GM12878 (cell line): Measurements from ENCODE around the gene CCR7. TPM values are rescaled to one million over a fixed set of nuclear protein-coding genes. Genes with fewer than 3 reads are reported as not detected.

Experiments used
- BHLHE40 ChIP-seq, 2 experiments: fragments of 450-650 bp in 1 of 2; IDR thresholded peaks; 2 replicates each; pipeline ENCODE4 v1.6.1; 2011 to 2017; ENCODE audit warnings: low read depth in 2 of 2, borderline replicate concordance in 1 of 2, improper control_type of control experiment in 1 of 2, low read length in 1 of 2, mild to moderate bottlenecking in 1 of 2
- BMI1 ChIP-seq: fragments of 450-650 bp; IDR thresholded peaks from 2 replicates; pipeline ENCODE4 v1.6.1; 2016; ENCODE audit warnings: mild to moderate bottlenecking, moderate library complexity, borderline replicate concordance
- CBX3 ChIP-seq: fragments of 200-600 bp; sonication (generic); IDR thresholded peaks from 2 replicates; pipeline ENCODE4 v1.6.1; 2016; ENCODE audit warnings: low read depth, borderline replicate concordance
- CBX5 ChIP-seq: sonication (generic); IDR thresholded peaks from 2 replicates; pipeline ENCODE4 v1.6.1; 2016; ENCODE audit warnings: low read depth, moderate library complexity, mild to moderate bottlenecking, inconsistent platforms
- CHD2 ChIP-seq: IDR thresholded peaks from 2 replicates; pipeline ENCODE4 v1.6.1; 2011; ENCODE audit warnings: low read depth, low read length, improper control_type of control experiment, borderline replicate concordance
- CREB1 ChIP-seq: IDR thresholded peaks from 2 replicates; pipeline ENCODE4 v1.6.1; 2012; ENCODE audit warnings: low read depth, mild to moderate bottlenecking, inconsistent platforms
- GATAD2B ChIP-seq: fragments of 450-650 bp; conservative IDR thresholded peaks from 2 replicates; pipeline ENCODE4 v1.6.1; 2017; ENCODE audit warnings: low read depth, mild to moderate bottlenecking, moderate library complexity
- IKZF2 ChIP-seq, 2 experiments: fragments of 450-650 bp; IDR thresholded peaks; 2 replicates each; pipeline ENCODE4 v1.6.1; 2017; ENCODE audit warnings: mild to moderate bottlenecking in 2 of 2, moderate library complexity in 2 of 2
- IRF4 ChIP-seq: IDR thresholded peaks from 2 replicates; pipeline ENCODE4 v1.6.1; 2011; ENCODE audit warnings: low read depth, low read length
- MEF2A ChIP-seq: IDR thresholded peaks from 2 replicates; pipeline ENCODE4 v1.6.1; 2011; ENCODE audit warnings: low read depth, mild to moderate bottlenecking, low read length, moderate library complexity; ENCODE audit not compliant: insufficient read depth
- MTA2 ChIP-seq: fragments of 450-650 bp; IDR thresholded peaks from 2 replicates; pipeline ENCODE4 v1.6.1; 2016; ENCODE audit warnings: low read depth, mild to moderate bottlenecking, moderate library complexity
- NBN ChIP-seq: fragments of 450-650 bp; IDR thresholded peaks from 2 replicates; pipeline ENCODE4 v1.6.1; 2016
- NFIC ChIP-seq: IDR thresholded peaks from 2 replicates; pipeline ENCODE4 v1.6.1; 2012; ENCODE audit warnings: low read depth, mild to moderate bottlenecking, inconsistent platforms, low read length, moderate library complexity
- RUNX3 ChIP-seq: IDR thresholded peaks from 2 replicates; pipeline ENCODE4 v1.6.1; 2012; ENCODE audit warnings: low read length, inconsistent platforms
- TAF1 ChIP-seq: IDR thresholded peaks from 2 replicates; pipeline ENCODE4 v1.6.1; 2011; ENCODE audit warnings: mild to moderate bottlenecking, low read depth, low read length, borderline replicate concordance
- ZNF24 ChIP-seq: fragments of 450-650 bp; IDR thresholded peaks from 2 replicates; pipeline ENCODE4 v1.6.1; 2017; ENCODE audit warnings: antibody characterized with exemption, mild to moderate bottlenecking
- polyA plus RNA-seq, 11 experiments: library from polyadenylated mRNA; depleted of rRNA in 4 of 11; unstranded in 6 of 11; stranded (reverse) in 5 of 11; fragments of >200 nt; fragmentation: Nextera tagmentation in 4 of 11; fragmentation: Illumina TruSeq in 1 of 11; extraction: Ambion mirVana in 4 of 11; extraction: Trizol in 1 of 11; gene quantifications; 1 replicate in 1 of 11; 2 replicates in 10 of 11; pipeline versions ENCODE4 v1.2.1 to v1.2.3, GENCODE V29; 2011 to 2016; ENCODE audit warnings: inconsistent platforms in 2 of 11, missing spikeins in 2 of 11, low read depth in 1 of 11
- total RNA-seq, 4 experiments: library from RNA; depleted of rRNA in 3 of 4; stranded (reverse); fragments of >200 nt in 3 of 4; fragmentation: Illumina TruSeq in 1 of 4; extraction: Trizol in 1 of 4; gene quantifications; 2 replicates each; pipeline versions ENCODE4 v1.2.1 to v1.2.3, GENCODE V29; 2013 to 2021
- TF ChIP-seq, protein P1 (sequence below): fragments of 450-650 bp; IDR thresholded peaks from 2 replicates; pipeline ENCODE4 v1.6.1; 2018; ENCODE audit warnings: mild to moderate bottlenecking, low read depth, moderate library complexity; ENCODE audit not compliant: partially characterized antibody
- TF ChIP-seq, protein P2 (sequence below): fragments of 450-650 bp; IDR thresholded peaks from 2 replicates; pipeline ENCODE4 v1.6.1; 2017; ENCODE audit warnings: low read depth, mild to moderate bottlenecking, moderate library complexity

The CCR7 gene
- total and polyA plus RNA-seq, 10 of the 15 experiments (the other 5 are each of a cell fraction or from before 2014, with no cell fraction given): 131 to 1,171 (median 260) TPM

DNA sequence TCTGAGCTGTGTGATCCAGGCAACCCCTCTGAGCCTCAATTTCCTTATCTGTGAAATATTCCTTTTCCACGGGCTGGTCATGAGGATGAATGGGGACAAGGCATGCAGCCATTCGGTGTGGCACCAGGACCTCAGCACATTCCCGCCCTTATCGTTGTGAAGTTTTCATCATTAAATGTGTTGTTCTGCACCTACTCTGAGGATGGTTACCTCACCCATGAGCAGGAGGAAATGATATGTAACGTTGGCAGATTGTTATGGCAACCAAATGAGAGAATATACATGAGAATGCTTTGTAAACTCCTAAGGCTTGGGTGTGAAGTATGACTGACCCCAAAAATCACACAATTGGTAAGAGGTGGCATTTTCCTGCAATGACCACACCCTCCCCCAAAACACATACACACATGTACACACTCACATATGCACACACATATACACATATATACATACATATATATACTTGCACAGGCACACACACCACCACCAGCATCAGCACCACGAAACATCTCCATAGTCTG is 42.8 kb upstream of the CCR7 start (continued):
- TF ChIP-seq IKZF2 (IDR thresholded peaks at IDR 0.05) (peak in 1 of 2 experiments; percentile 27; a peak in 1 of 4 replicates), NBN (no peak), CHD2 (peak; percentile 52; the same call in 1 of the 2 replicates), BHLHE40 (IDR thresholded peaks at IDR 0.05; ENCODE audit: borderline replicate concordance in 1 of 2, low read depth in 2 of 2, low read length in 1 of 2) (peak; percentile 29 to 61; a peak in 2 of 4 replicates), RUNX3 (no peak), MTA2 (peak; percentile 50; the same call in 1 of the 2 replicates), MEF2A (no peak), ZNF24 (no peak), GATAD2B (0 out of 2 replicates have a peak, but pooled peaks have one; percentile 27), BMI1 (peak; percentile 85; the same call in 1 of the 2 replicates), NFIC (no peak), TAF1 (no peak), CREB1 (no peak), CBX3 (no peak), CBX5 (no peak), IRF4 (no peak)
- TF ChIP-seq, protein P1, sequence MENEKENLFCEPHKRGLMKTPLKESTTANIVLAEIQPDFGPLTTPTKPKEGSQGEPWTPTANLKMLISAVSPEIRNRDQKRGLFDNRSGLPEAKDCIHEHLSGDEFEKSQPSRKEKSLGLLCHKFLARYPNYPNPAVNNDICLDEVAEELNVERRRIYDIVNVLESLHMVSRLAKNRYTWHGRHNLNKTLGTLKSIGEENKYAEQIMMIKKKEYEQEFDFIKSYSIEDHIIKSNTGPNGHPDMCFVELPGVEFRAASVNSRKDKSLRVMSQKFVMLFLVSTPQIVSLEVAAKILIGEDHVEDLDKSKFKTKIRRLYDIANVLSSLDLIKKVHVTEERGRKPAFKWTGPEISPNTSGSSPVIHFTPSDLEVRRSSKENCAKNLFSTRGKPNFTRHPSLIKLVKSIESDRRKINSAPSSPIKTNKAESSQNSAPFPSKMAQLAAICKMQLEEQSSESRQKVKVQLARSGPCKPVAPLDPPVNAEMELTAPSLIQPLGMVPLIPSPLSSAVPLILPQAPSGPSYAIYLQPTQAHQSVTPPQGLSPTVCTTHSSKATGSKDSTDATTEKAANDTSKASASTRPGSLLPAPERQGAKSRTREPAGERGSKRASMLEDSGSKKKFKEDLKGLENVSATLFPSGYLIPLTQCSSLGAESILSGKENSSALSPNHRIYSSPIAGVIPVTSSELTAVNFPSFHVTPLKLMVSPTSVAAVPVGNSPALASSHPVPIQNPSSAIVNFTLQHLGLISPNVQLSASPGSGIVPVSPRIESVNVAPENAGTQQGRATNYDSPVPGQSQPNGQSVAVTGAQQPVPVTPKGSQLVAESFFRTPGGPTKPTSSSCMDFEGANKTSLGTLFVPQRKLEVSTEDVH: no peak
- TF ChIP-seq, protein P2, sequence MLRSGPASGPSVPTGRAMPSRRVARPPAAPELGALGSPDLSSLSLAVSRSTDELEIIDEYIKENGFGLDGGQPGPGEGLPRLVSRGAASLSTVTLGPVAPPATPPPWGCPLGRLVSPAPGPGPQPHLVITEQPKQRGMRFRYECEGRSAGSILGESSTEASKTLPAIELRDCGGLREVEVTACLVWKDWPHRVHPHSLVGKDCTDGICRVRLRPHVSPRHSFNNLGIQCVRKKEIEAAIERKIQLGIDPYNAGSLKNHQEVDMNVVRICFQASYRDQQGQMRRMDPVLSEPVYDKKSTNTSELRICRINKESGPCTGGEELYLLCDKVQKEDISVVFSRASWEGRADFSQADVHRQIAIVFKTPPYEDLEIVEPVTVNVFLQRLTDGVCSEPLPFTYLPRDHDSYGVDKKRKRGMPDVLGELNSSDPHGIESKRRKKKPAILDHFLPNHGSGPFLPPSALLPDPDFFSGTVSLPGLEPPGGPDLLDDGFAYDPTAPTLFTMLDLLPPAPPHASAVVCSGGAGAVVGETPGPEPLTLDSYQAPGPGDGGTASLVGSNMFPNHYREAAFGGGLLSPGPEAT: peak; percentile 19; the same call in 1 of the 2 replicates
- TF ChIP-seq, all 136 proteins: peak for 13
